Activated B cell treated with CpG ODN at 0.5 μM for 24 hours (primary cell): ENCODE results near the gene HJURP. TPM values are rescaled to one million over a fixed set of nuclear protein-coding genes. Genes with fewer than 3 reads are reported as not detected.

ENCODE experiments used
- ATAC-seq: fragments of 200-7000 bp; cut with Tn5 transposase; one replicate; pipeline ENCODE4 v1.10.0; 2021; ENCODE audit warnings: low read depth, mild to moderate bottlenecking, moderate library complexity
- CTCF ChIA-PET: fragments of 350-600 bp; sonication (Branson Sonifier 250); formaldehyde crosslinking; loops from one replicate; lab custom pipeline; 2021; ENCODE audit warnings: antibody characterized with exemption; lab: Charles Lee
- POLR2A ChIA-PET: fragments of 350-600 bp; sonication (Branson Sonifier 250); formaldehyde crosslinking; loops from one replicate; lab custom pipeline; 2021; ENCODE audit warnings: antibody characterized with exemption; lab: Charles Lee
- DNase-seq: peaks from one replicate; pipeline ENCODE4 v3.0.0; 2022
- H3K27ac Mint-ChIP-seq: one replicate; pipeline ENCODE4 v1.8.0; 2020; ENCODE audit warnings: mixed read lengths
- H3K27me3 Mint-ChIP-seq: one replicate; pipeline ENCODE4 v1.8.0; 2021; ENCODE audit warnings: mixed read lengths
- H3K36me3 Mint-ChIP-seq: one replicate; pipeline ENCODE4 v1.8.0; 2021; ENCODE audit warnings: low read depth, mixed read lengths
- H3K4me1 Mint-ChIP-seq: one replicate; pipeline ENCODE4 v1.8.0; 2021; ENCODE audit warnings: mixed read lengths
- H3K4me3 Mint-ChIP-seq: one replicate; pipeline ENCODE4 v1.8.0; 2020; ENCODE audit warnings: mild to moderate bottlenecking, mixed read lengths
- H3K9me3 Mint-ChIP-seq: one replicate; pipeline ENCODE4 v1.8.0; 2020; ENCODE audit warnings: mixed read lengths
- CTCF ChIP-seq: fragments of 200-600 bp; IDR thresholded peaks from one replicate; pipeline ENCODE4 v1.8.0; 2022; ENCODE audit warnings: antibody characterized with exemption, mild to moderate bottlenecking
- intact Hi-C: fragments of 100-400 bp; cut with micrococcal nuclease; formaldehyde crosslinking; loops from one replicate; pipeline ENCODE4 v1.15.1; 2024
- total RNA-seq: library from RNA; stranded (reverse); gene quantifications from 2 replicates; pipeline ENCODE4 v1.2.3, GENCODE V29; 2022

HJURP gene
- total RNA-seq, 1 donor from 2014 or later: 1.5 TPM

DNA sequence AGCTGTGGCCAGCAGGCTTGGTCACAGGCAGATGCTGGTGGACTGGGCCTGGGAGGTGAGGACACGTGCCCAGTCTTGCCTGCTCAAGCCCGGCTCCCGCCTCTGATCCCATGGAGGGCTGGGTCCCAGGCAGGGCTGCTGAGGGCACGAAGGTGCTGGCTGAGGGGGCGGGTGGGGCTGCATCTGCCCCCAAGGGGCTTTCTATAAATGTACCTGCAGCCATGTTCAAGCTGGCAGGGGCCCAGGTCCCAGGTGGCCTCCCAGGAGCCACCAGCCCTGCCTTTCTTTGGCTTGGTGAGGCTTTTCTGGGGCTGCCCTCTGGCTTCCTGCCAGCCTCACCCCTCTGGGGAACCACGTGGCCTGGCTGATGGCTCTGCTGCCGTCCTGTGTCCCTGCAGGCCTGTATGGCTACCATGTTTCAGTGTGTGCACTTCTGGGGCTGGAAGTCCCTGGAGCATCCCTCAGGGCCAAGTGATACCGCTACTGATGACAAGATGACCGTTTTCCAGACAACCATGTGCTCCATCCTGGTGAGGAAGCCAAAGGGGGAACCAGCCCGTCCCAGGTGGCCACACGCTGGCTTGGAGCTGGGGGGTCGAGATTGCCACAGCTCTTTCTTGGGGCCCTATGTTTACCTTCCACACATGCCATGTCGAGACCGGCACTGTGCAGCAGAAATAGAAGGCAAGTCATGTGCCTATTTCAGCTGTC is 23.2 kb downstream of the HJURP start:
- no peaks in the 10 kb centered on the region for H3K36me3 Mint-ChIP-seq
- H3K4me1 Mint-ChIP-seq: peaks cover 4% of the 10 kb centered on the region
- intact Hi-C loops: no loop called here
- no peaks in the 10 kb centered on the region for H3K9me3 Mint-ChIP-seq
- TF ChIP-seq CTCF: no peak
- H3K27me3 Mint-ChIP-seq: no peaks in the 10 kb centered on the region
- H3K4me3 Mint-ChIP-seq: no peak overlapping the region
- DNase-seq (no peak), ATAC-seq (peak; percentile 18)
- H3K27ac Mint-ChIP-seq: no peak overlapping the region
- ChIA-PET POLR2A (no interaction called here), CTCF (no interaction called here)

- ATAC-seq: no peak
- intact Hi-C loops: no loop called here
- POLR2A ChIA-PET: no interaction called here
- Mint-ChIP-seq H3K27ac (no peak overlapping the region), H3K4me1 (peaks cover 4% of the 10 kb centered on the region), H3K36me3 (no peaks in the 10 kb centered on the region), H3K27me3 (peaks cover 3% of the 10 kb centered on the region), H3K9me3 (no peaks in the 10 kb centered on the region), H3K4me3 (no peak overlapping the region)
- no peak for TF ChIP-seq CTCF
- CTCF ChIA-PET: no interaction called here
- no peak for DNase-seq
These were observed 24.1 kb downstream of the HJURP start for GRCh38 chr2:233830111-233830802.

- H3K4me3 Mint-ChIP-seq: no peak overlapping the region
- H3K36me3 Mint-ChIP-seq: no peaks in the 10 kb centered on the region
- ChIA-PET POLR2A (no interaction called here), CTCF (no interaction called here)
- no peak for TF ChIP-seq CTCF
- intact Hi-C loops: no loop called here
- H3K4me1 Mint-ChIP-seq: peaks cover 4% of the 10 kb centered on the region
- H3K27me3 Mint-ChIP-seq: peaks cover 3% of the 10 kb centered on the region
- ATAC-seq: no peak
- no peaks in the 10 kb centered on the region for H3K9me3 Mint-ChIP-seq
- DNase-seq: peak; percentile 4
- no peak overlapping the region for H3K27ac Mint-ChIP-seq
These were observed 24.9 kb downstream of the HJURP start for GRCh38 chr2:233829193-233830110.

GRCh38 chr2:233828546-233829192 is 25.7 kb downstream of the HJURP start:
- TF ChIP-seq CTCF: no peak
- H3K4me3 Mint-ChIP-seq: no peak overlapping the region
- peaks cover 4% of the 10 kb centered on the region for H3K4me1 Mint-ChIP-seq
- no peak for ATAC-seq
- H3K27me3 Mint-ChIP-seq: peaks cover 3% of the 10 kb centered on the region
- H3K9me3 Mint-ChIP-seq: no peaks in the 10 kb centered on the region
- intact Hi-C loops: no loop called here
- H3K27ac Mint-ChIP-seq: no peak overlapping the region
- H3K36me3 Mint-ChIP-seq: no peaks in the 10 kb centered on the region
- DNase-seq: peak; percentile 9
- POLR2A ChIA-PET: no interaction called here
- CTCF ChIA-PET: no interaction called here
